ENCODE data around the gene NDUFB1. TPM values are rescaled to one million over a fixed set of nuclear protein-coding genes. Genes with fewer than 3 reads are reported as not detected.

Gene NDUFB1
- total RNA-seq, 2 experiments from 2014 or later: 131 to 143 TPM

DNA sequence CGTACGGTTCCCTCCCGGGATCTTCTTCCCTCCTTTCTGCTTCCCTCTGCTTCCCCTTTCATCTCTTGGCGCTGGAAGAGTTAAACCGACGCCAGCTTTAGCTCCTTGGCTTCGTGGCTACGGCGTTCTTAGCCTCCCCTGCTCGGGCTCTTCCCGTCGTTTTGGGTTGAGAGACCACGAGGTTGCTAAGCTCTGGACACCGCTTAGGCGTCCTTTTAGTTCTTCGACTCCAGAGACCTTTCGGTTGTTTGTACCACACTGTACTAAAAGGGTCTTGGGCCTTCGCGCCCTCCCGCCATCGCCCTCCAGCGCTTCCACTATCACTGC lies 808 bp upstream of the NDUFB1 start:
- peak; percentile 20 for DNase-seq
- H3K27me3 Mint-ChIP-seq: no peaks in the 10 kb centered on the region
- peaks cover 27% of the 10 kb centered on the region for H3K36me3 Mint-ChIP-seq
- intact Hi-C loops (cut with micrococcal nuclease): loop anchor here (10.0 kb wide), 1 partner anchor 232 kb away; no protein-coding TSS in a partner anchor
- peak overlapping the region; percentile 97 for H3K27ac Mint-ChIP-seq
- ChIA-PET CTCF (interaction anchor here (0.7 to 11.5 kb wide), 3 partner anchors 12 to 82 kb away, joined by 4 to 132 read pairs (median 8); partner anchors contain the start of gene ATXN3), POLR2A (interaction anchor here (1.2 to 5.3 kb wide), 6 partner anchors 9 to 219 kb away, joined by 4 to 52 read pairs (median 6); partner anchors contain the start of genes ATXN3 and TRIP11)
- H3K9me3 Mint-ChIP-seq: no peaks in the 10 kb centered on the region
- peak overlapping the region; percentile 94 for H3K4me3 Mint-ChIP-seq
- H3K4me1 Mint-ChIP-seq (ENCODE audit: low read depth): peaks cover 32% of the 10 kb centered on the region

DNA sequence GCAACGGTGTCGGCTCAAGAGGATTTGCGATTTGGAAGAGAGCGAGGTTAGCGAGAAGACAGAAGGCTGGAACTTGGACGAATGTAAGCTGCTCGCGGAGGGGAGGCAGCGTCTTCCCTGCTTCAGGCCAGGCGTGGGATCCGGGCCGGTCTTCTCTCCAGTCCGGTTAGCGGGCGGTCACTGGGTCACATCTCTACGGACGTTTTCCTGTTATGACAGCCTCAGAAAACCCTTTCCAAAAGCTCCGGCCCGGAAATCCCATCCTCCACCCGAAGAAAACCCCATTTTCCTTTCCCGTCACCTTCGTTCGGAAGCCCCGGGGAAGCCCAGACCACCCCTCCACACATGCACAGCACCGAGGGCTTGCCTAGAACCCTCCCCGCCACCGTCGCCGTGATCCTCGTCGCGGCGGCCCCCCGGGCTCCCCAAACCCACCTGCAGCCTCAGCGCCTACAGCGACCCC lies 268 bp downstream of the NDUFB1 start:
- Mint-ChIP-seq H3K27ac (peak overlapping the region; percentile 97), H3K4me3 (peak overlapping the region; percentile 94), H3K36me3 (peaks cover 24% of the 10 kb centered on the region), H3K9me3 (no peaks in the 10 kb centered on the region), H3K4me1 (ENCODE audit: low read depth) (peaks cover 27% of the 10 kb centered on the region), H3K27me3 (no peaks in the 10 kb centered on the region)
- POLR2A ChIA-PET: interaction anchor here (0.8 to 5.3 kb wide), 8 partner anchors 10 to 611 kb away, joined by 3 to 52 read pairs (median 4); partner anchors contain the start of genes ATXN3, PPP4R3A and TRIP11
- intact Hi-C loops (cut with micrococcal nuclease): loop anchor here (1.0 to 10.0 kb wide), 4 partner anchors 14 to 611 kb away; partner anchors contain the start of genes ATXN3, PPP4R3A and TRIP11
- no peak for DNase-seq
- CTCF ChIA-PET: interaction anchor here (1.2 to 11.5 kb wide), 5 partner anchors 9 to 18 kb away, joined by 4 to 132 read pairs (median 5); partner anchors contain the start of gene ATXN3

DNA sequence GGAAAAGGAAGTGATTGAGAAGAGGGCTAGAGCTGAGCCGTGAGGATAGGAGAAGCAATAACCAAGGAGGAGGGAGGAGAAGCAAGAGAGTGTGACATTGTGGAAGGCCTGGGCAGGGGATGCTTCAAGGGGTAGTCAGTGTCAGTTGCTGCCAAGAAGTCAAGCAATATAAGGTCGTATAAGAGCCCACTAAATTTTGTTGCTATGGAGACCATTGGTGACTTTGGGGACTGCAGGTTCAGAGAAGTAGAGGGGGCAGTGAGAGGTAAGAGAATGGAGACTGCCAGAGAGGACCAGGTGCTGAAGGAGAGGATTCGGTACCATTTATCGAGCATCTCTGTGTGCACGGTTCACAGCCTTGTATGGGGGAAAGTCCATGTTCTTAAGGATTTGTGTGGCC lies 12.0 kb downstream of the NDUFB1 start:
- H3K4me3 Mint-ChIP-seq: no peak overlapping the region
- H3K9me3 Mint-ChIP-seq: no peaks in the 10 kb centered on the region
- H3K27ac Mint-ChIP-seq: no peak overlapping the region
- POLR2A ChIA-PET: no interaction called here
- H3K27me3 Mint-ChIP-seq: no peaks in the 10 kb centered on the region
- DNase-seq: no peak
- no peaks in the 10 kb centered on the region for H3K36me3 Mint-ChIP-seq
- intact Hi-C loops (cut with micrococcal nuclease): no loop called here
- peaks cover 27% of the 10 kb centered on the region for H3K4me1 Mint-ChIP-seq (ENCODE audit: low read depth)
- CTCF ChIA-PET: interaction anchor here (1.6 to 4.6 kb wide), 2 partner anchors 10 to 11 kb away, joined by 3 to 132 read pairs; partner anchors contain the start of genes CPSF2 and NDUFB1

DNA sequence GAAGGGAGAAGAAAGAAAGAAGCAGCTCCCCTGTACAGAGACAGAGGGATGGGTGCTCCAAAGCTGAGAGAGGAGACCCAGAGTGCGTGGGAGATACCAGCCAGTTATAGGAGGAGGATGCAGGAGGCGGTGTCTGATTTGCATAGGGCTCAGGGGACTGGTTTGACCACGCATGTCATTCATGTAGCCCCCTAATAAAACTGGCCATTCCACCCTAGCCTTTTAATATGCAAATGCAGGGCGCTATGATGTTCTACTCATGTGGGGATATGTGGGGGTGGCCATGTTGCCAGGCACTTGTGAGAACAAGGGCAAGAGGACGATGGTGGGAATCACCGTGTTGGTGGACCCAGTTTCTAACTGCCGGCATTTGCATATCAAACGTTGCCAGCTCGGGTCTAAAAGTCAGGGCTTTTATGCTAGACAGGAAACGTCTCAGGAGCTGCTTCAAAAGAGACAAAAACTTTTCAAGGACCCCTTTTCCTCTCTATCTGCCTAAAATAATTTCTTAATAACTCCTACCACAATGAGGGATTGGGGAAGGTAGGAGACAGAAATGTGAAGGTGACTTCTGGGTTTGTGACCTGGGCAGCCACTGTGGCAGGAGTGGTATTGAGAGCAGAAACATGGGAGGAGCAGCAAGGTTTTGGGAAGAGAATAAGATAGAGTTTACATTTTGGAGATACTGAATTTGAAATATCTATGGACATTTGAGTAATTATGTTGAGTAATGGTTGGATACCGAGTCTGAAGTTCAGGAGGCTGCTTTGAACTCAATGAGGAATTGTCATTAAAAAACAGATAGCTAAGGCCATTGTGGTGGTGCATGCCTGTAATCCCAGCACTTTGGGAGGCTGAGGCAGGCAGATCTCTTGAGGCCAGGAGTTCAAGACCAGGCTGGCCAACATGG lies 12.9 kb downstream of the NDUFB1 start:
- ChIA-PET CTCF (interaction anchor here (0.9 to 4.6 kb wide), 3 partner anchors 12 to 74 kb away, joined by 3 to 132 read pairs (median 4); partner anchors contain the start of genes CPSF2 and NDUFB1), POLR2A (interaction anchor here (3.8 kb wide), 1 partner anchor 12 kb away, joined by 52 read pairs; the partner anchor contains the start of genes CPSF2 and NDUFB1)
- intact Hi-C loops (cut with micrococcal nuclease): no loop called here
- peak overlapping the region; percentile 38 for H3K4me3 Mint-ChIP-seq
- peak overlapping the region; percentile 48 for H3K27ac Mint-ChIP-seq
- DNase-seq: peak; percentile 36
- H3K9me3 Mint-ChIP-seq: no peaks in the 10 kb centered on the region
- peaks cover 30% of the 10 kb centered on the region for H3K4me1 Mint-ChIP-seq (ENCODE audit: low read depth)
- H3K27me3 Mint-ChIP-seq: no peaks in the 10 kb centered on the region
- no peaks in the 10 kb centered on the region for H3K36me3 Mint-ChIP-seq

DNA sequence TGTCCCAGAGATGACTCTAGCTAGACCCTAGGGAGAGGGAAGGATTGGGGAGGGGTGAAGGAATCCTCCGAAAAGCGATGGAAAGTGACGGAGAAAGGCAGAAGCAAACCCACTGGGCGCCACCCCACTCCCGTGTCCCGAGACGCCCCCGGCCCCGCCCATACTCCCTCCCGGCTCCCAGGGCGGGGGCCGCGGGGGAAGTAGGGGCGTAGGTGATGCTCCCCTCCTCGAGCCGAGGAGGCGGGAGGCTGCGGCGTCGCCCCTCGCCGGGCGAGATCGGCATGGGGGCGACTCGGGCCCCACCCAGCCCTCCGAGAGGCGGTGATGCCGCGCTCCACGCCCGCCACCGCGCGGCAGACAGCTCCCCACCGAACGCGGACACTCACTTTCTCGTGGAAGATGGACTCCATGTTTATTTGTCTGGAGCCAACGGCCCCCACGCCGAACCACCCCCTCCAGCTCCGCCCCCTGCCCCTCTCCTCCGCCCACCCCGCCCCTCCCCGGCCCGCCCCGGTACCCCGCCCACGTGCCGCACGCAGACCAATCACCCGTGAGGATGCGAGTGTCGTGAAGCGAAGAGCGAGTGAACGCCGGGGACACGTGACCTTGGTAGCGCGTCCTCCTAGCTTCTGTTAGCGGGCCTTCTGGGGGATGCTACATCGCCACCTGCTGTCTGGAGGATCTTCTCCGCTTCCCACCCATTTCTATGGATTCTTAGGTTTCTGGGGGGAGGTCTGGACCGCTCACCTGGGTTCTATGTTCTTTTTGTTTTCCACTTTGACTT lies 15.2 kb downstream of the NDUFB1 start, which contains the start of gene ATXN3:
TSS of gene ATXN3 (minus strand) at position 440 of the 784 bp plus-strand sequence. CDS start at position 410, 30 bp downstream.
- Mint-ChIP-seq H3K36me3 (no peaks in the 10 kb centered on the region), H3K4me3 (peak within 1 kb of the TSS; percentile 93), H3K27ac (peak within 1 kb of the TSS; percentile 78), H3K9me3 (no peaks in the 10 kb centered on the region), H3K27me3 (no peaks in the 10 kb centered on the region), H3K4me1 (ENCODE audit: low read depth) (peaks cover 42% of the 10 kb centered on the region)
- peak; percentile 97 for DNase-seq
- intact Hi-C loops (cut with micrococcal nuclease): loop anchor here (1.0 to 2.0 kb wide), 2 partner anchors 14 to 66 kb away; partner anchors contain the start of genes CPSF2, NDUFB1 and TRIP11
- ChIA-PET CTCF (interaction anchor here (0.7 to 4.6 kb wide), 16 partner anchors 9 to 733 kb away, joined by 3 to 132 read pairs (median 4); partner anchors contain the start of genes CPSF2, NDUFB1 and TRIP11), POLR2A (interaction anchor here (1.3 to 3.8 kb wide), 4 partner anchors 10 to 66 kb away, joined by 3 to 52 read pairs (median 10); partner anchors contain the start of genes CPSF2, NDUFB1 and TRIP11)

DNA sequence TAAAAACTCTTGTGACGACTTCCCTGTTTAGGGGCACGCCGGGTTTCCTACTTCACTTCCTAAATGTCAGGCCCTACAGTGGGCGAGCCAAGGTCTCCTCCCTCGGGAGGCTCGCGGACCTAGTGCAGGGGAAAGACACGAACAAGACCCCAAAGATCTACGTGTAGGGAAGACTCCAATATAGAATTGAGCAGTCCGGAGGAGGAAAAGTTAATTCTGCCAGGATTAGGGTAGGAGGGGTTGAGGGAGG lies 15.7 kb downstream of the NDUFB1 start:
- intact Hi-C loops (cut with micrococcal nuclease): loop anchor here (1.0 to 2.0 kb wide), 2 partner anchors 15 to 66 kb away; partner anchors contain the start of genes CPSF2, NDUFB1 and TRIP11
- Mint-ChIP-seq H3K9me3 (no peaks in the 10 kb centered on the region), H3K27ac (peak overlapping the region; percentile 78), H3K27me3 (no peaks in the 10 kb centered on the region), H3K4me3 (peak overlapping the region; percentile 93), H3K36me3 (no peaks in the 10 kb centered on the region), H3K4me1 (ENCODE audit: low read depth) (peaks cover 42% of the 10 kb centered on the region)
- ChIA-PET CTCF (interaction anchor here (0.7 to 4.6 kb wide), 9 partner anchors 8 to 732 kb away, joined by 3 to 132 read pairs (median 8); partner anchors contain the start of genes CPSF2, NDUFB1 and TRIP11), POLR2A (interaction anchor here (1.3 to 3.8 kb wide), 3 partner anchors 15 to 66 kb away, joined by 3 to 52 read pairs (median 15); partner anchors contain the start of genes CPSF2, NDUFB1 and TRIP11)
- DNase-seq: peak; percentile 34

DNA sequence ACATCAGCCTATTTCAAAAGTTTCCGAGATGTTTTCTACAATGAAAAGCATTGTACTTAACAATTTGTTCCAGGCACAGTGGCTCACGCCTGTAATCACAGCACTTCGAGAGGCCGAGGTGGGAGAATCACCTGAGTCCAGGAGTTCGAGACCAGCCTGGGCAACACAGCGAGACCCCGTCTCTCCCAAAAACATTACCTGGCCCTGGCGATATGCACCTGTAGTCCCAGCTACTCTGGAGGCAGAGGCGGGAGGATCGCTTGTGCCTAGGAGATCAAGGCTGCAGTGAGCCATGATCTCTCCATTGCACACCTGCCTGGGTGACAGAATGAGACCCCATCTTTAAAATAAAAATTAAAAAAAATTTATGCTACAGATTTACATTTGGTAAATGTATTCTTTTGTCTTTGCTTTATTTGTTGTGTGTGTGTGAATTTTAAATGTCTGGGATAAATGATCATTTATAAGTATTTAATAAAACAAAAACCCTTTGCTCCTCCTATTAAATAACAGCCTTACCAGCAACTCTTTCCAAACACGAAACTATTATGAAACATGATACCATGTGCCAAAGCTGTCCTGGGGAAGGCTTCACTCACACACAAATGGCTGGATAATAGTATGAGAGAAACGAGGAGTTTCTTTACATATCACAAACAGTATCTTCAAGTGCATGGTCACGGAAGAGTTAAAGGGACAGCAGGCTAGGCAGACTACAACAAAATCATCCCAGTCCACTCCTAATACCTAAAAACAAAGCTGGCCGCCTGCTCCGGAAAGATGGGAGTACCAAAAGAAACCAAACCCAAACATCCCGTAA lies 16.2 kb downstream of the NDUFB1 start:
- Mint-ChIP-seq H3K27ac (peak overlapping the region; percentile 78), H3K4me1 (ENCODE audit: low read depth) (peaks cover 45% of the 10 kb centered on the region), H3K27me3 (no peaks in the 10 kb centered on the region), H3K9me3 (no peaks in the 10 kb centered on the region), H3K4me3 (peak overlapping the region; percentile 93), H3K36me3 (no peaks in the 10 kb centered on the region)
- DNase-seq: no peak
- ChIA-PET CTCF (interaction anchor here (0.7 to 4.6 kb wide), 8 partner anchors 7 to 732 kb away, joined by 3 to 132 read pairs (median 5); partner anchors contain the start of genes CPSF2 and NDUFB1), POLR2A (interaction anchor here (2.3 to 3.8 kb wide), 2 partner anchors 15 to 65 kb away, joined by 15 to 52 read pairs; partner anchors contain the start of genes CPSF2, NDUFB1 and TRIP11)
- intact Hi-C loops (cut with micrococcal nuclease): no loop called here

DNA sequence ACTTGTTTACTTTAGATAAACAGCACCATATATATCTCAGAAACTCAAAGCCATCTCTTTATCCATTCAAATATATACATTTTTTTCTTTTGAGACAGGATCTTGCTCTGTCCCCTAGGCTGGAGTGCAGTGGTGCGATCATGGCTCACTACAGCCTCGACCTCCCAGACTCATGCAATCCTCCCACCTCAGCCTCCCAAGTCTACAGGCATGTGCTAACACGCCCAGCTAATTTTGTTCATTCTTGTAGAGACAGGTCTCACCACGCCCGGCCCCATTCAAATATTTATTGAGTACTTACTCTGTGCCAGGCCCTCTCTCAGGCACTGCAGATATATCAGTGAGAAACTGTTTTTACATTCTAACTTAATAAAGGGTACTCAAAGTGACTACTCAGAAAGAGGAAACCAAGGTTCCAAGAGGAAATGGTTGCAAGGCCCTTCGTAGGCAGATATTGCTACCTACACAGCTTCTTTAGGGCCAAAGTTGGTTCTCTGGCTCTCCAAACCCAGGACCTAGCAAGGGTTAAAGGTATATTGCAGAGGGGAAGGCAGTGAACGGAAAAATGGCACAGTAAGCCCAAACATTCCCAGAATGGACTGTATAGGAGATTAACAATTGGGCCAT lies 18.0 kb downstream of the NDUFB1 start:
- POLR2A ChIA-PET: interaction anchor here (0.9 kb wide), 1 partner anchor 63 kb away, joined by 3 read pairs; the partner anchor contains the start of gene TRIP11
- no peaks in the 10 kb centered on the region for H3K27me3 Mint-ChIP-seq
- intact Hi-C loops (cut with micrococcal nuclease): no loop called here
- peaks cover 47% of the 10 kb centered on the region for H3K4me1 Mint-ChIP-seq (ENCODE audit: low read depth)
- CTCF ChIA-PET: interaction anchor here (0.9 kb wide), 1 partner anchor 18 kb away, joined by 4 read pairs; the partner anchor contains the start of genes CPSF2 and NDUFB1
- H3K9me3 Mint-ChIP-seq: no peaks in the 10 kb centered on the region
- H3K36me3 Mint-ChIP-seq: no peaks in the 10 kb centered on the region
- H3K27ac Mint-ChIP-seq: no peak overlapping the region
- no peak for DNase-seq
- no peak overlapping the region for H3K4me3 Mint-ChIP-seq

DNA sequence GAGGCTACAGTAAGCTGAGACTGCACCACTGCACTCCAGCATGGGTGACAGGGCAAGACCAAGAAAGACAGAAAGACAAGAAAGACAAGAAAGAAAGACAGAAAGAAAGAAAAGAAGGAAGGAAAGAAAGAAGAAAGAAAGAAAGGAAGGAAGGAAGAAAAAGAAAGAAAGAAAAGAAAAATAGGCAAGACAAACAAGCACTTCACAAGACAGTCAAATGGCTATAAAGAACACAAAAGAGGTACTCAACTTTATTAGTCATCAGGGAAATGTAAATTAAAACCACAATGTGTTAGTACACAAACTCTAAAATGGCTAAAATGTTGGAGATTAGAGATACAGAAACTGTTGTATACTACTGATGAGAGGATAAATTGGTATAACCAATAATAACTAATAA lies 21.7 kb downstream of the NDUFB1 start:
- Mint-ChIP-seq H3K4me1 (ENCODE audit: low read depth) (peaks cover 27% of the 10 kb centered on the region), H3K27me3 (no peaks in the 10 kb centered on the region), H3K4me3 (no peak overlapping the region), H3K27ac (no peak overlapping the region), H3K36me3 (peaks cover 5% of the 10 kb centered on the region), H3K9me3 (no peaks in the 10 kb centered on the region)
- ChIA-PET POLR2A (interaction anchor here (0.6 kb wide), 1 partner anchor 17 kb away, joined by 4 read pairs; no protein-coding TSS in a partner anchor), CTCF (interaction anchor here (0.9 to 1.1 kb wide), 2 partner anchors 16 to 18 kb away, joined by 3 read pairs; no protein-coding TSS in a partner anchor)
- intact Hi-C loops (cut with micrococcal nuclease): no loop called here
- no peak for DNase-seq

DNA sequence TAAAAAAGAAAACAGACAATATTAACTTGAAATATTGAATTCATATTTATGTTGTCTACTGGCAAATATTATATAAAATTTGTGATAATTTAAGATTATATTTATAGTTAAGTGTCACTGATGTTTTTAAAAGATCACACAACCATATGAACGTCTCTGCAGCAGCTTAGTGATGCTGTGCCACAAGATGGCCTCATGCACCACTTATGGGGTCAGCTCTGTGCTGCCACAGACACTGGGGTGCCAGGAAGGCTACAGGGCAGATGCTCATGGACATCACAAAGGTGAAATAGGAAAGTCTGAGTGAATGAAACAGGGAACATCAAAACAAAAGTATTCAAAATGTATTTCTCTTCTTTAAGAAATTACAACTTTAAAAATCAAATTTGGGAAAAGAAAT lies 28.2 kb downstream of the NDUFB1 start:
- CTCF ChIA-PET: interaction anchor here (0.6 to 0.7 kb wide), 2 partner anchors 13 to 597 kb away, joined by 3 read pairs; partner anchors contain the start of gene ATXN3
- Mint-ChIP-seq H3K27me3 (no peaks in the 10 kb centered on the region), H3K9me3 (no peaks in the 10 kb centered on the region), H3K36me3 (peaks cover 22% of the 10 kb centered on the region), H3K4me1 (ENCODE audit: low read depth) (no peaks in the 10 kb centered on the region), H3K27ac (no peak overlapping the region), H3K4me3 (no peak overlapping the region)
- intact Hi-C loops (cut with micrococcal nuclease): no loop called here
- POLR2A ChIA-PET: no interaction called here
- DNase-seq: peak; percentile 13
